Measurements from ENCODE around the gene FBXO24. TPM values are rescaled to one million over a fixed set of nuclear protein-coding genes. Genes with fewer than 3 reads are reported as not detected.
A peak's percentile ranks its signal among the peaks of the same experiment; 100 is the strongest.

Gene FBXO24
- total RNA-seq, 2 experiments from 2014 or later, result 0.16 to 1.7 TPM

GRCh38 chr7:100602889-100603725 lies 17.0 kb downstream of the FBXO24 start:
- H2AFZ ChIP-seq (ENCODE audit: low read length), result peak overlapping the region; percentile 59; the same call in 1 of the 2 replicates
- H3K27ac ChIP-seq (ENCODE audit: low read depth, low read length, poor library complexity, severe bottlenecking), result no peak overlapping the region

GRCh38 chr7:100603726-100604027 lies 17.5 kb downstream of the FBXO24 start:
- intact Hi-C loops (cut with micrococcal nuclease; ENCODE audit: unreplicated experiment), result loop anchor here (1.0 kb wide), 2 partner anchors 71 to 88 kb away; no protein-coding TSS in a partner anchor
- no peaks in the 10 kb centered on the region for H3K79me2 ChIP-seq (ENCODE audit: insufficient read depth, low read depth, low read length)
- H4K20me1 ChIP-seq (ENCODE audit: insufficient read depth, low read length), result no peaks in the 10 kb centered on the region
- no TSS peak for BruUV-seq (replicated peaks)
- H3K36me3 ChIP-seq (ENCODE audit: insufficient read depth, low read length), result no peaks in the 10 kb centered on the region
- peak overlapping the region; percentile 59; the same call in 1 of the 2 replicates for H2AFZ ChIP-seq (ENCODE audit: low read length)
- no peak for TF ChIP-seq EZH2phosphoT487 (IDR thresholded peaks at IDR 0.05; ENCODE audit: borderline replicate concordance, low read depth, low read length)
- no peak for TF ChIP-seq CTCF (conservative IDR thresholded peaks at IDR 0.05; ENCODE audit: low read length)
- POLR2A ChIA-PET, result interaction anchor here (0.6 to 0.7 kb wide), 3 partner anchors 9 to 175 kb away, joined by 4 to 7 read pairs (median 4); partner anchors contain the start of gene MOSPD3
- no peak for DNase-seq (ENCODE audit: low spot score)
- no peak overlapping the region for H3K27ac ChIP-seq (ENCODE audit: low read depth, low read length, poor library complexity, severe bottlenecking)
- peaks cover 13% of the 10 kb centered on the region for H3K4me1 ChIP-seq (ENCODE audit: insufficient read depth, low read length, poor library complexity, severe bottlenecking)
- H3K4me2 ChIP-seq (ENCODE audit: low read length), result peak overlapping the region; percentile 79
- H3K9me2 ChIP-seq (ENCODE audit: insufficient read depth, low read length), result no peaks in the 10 kb centered on the region
- H3K9me3 ChIP-seq (ENCODE audit: low read length), result no peaks in the 10 kb centered on the region
- CTCF ChIA-PET (ENCODE audit: unreplicated experiment), result interaction anchor here (1.3 to 1.4 kb wide), 2 partner anchors 9 to 17 kb away, joined by 4 to 7 read pairs; partner anchors contain the start of genes FBXO24 and MOSPD3
- peak overlapping the region; percentile 76 for H3K4me3 ChIP-seq (ENCODE audit: low read depth, low read length, poor library complexity, severe bottlenecking)

More at GRCh38 chr7:100602889-100603725, 17.0 kb downstream of the FBXO24 start:
- H3K9me3 ChIP-seq (ENCODE audit: low read length), result no peaks in the 10 kb centered on the region
- peak overlapping the region; percentile 79 for H3K4me2 ChIP-seq (ENCODE audit: low read length)
- DNase-seq (ENCODE audit: low spot score), result no peak
- no peaks in the 10 kb centered on the region for H3K9me2 ChIP-seq (ENCODE audit: insufficient read depth, low read length)
- ChIA-PET POLR2A (interaction anchor here (0.6 to 1.9 kb wide), 5 partner anchors 9 to 174 kb away, joined by 3 to 7 read pairs (median 4); partner anchors contain the start of gene MOSPD3), CTCF (ENCODE audit: unreplicated experiment) (interaction anchor here (0.6 to 1.4 kb wide), 3 partner anchors 9 to 23 kb away, joined by 4 to 7 read pairs (median 7); partner anchors contain the start of genes FBXO24 and MOSPD3)
- H4K20me1 ChIP-seq (ENCODE audit: insufficient read depth, low read length), result no peaks in the 10 kb centered on the region
- no TSS peak for BruUV-seq (replicated peaks)
- peaks cover 13% of the 10 kb centered on the region for H3K4me1 ChIP-seq (ENCODE audit: insufficient read depth, low read length, poor library complexity, severe bottlenecking)
- TF ChIP-seq CTCF (conservative IDR thresholded peaks at IDR 0.05; ENCODE audit: low read length), result no peak
- no peak for TF ChIP-seq EZH2phosphoT487 (IDR thresholded peaks at IDR 0.05; ENCODE audit: borderline replicate concordance, low read depth, low read length)
- no peaks in the 10 kb centered on the region for H3K79me2 ChIP-seq (ENCODE audit: insufficient read depth, low read depth, low read length)
- H3K36me3 ChIP-seq (ENCODE audit: insufficient read depth, low read length), result no peaks in the 10 kb centered on the region
- H3K4me3 ChIP-seq (ENCODE audit: low read depth, low read length, poor library complexity, severe bottlenecking), result peak overlapping the region; percentile 76
- intact Hi-C loops (cut with micrococcal nuclease; ENCODE audit: unreplicated experiment), result no loop called here
